Endothelial cell of umbilical vein (primary cell): Measurements from ENCODE around the gene HECTD4. TPM values are rescaled to one million over a fixed set of nuclear protein-coding genes. Genes with fewer than 3 reads are reported as not detected.
"Not testable (repeated sequence)": the region's sequence is repeated elsewhere in the genome, so short reads cannot be mapped to it uniquely, and the experiment has no call there.

Source experiments
- BruUV-seq: library from RNA; stranded (reverse); fragments of 400-500 nt; replicated peaks from 2 replicates; lab custom pipeline; 2021; lab: Mats Ljungman, UMichigan
- CTCF ChIA-PET: fragments of 300-600, 350-600 bp; sonication (Branson Sonifier 250); formaldehyde crosslinking; loops from one replicate; lab custom pipeline; 2021; ENCODE audit warnings: antibody characterized with exemption, inconsistent platforms; lab: Charles Lee
- POLR2A ChIA-PET: fragments of 300-600, 350-600 bp; sonication (Branson Sonifier 250); formaldehyde crosslinking; loops from one replicate; lab custom pipeline; 2021; ENCODE audit warnings: antibody characterized with exemption, inconsistent platforms; lab: Charles Lee
- DNase-seq: peaks from one replicate; pipeline ENCODE4 v3.0.0-alpha.2; 2011; ENCODE audit warnings: low read depth, low spot score
- FAIRE-seq: peaks from 2 replicates; lab custom pipeline; 2011; peaks lifted over from hg19 to GRCh38; lab: Jason Lieb, UNC
- H2AFZ ChIP-seq: 2 replicates; pipeline ENCODE4 v1.6.0; 2012; ENCODE audit warnings: low read depth, low read length, control low read depth, inconsistent platforms
- H3K27ac ChIP-seq: 2 replicates; pipeline ENCODE4 v1.5.1; 2011; ENCODE audit warnings: low read depth, mild to moderate bottlenecking, control low read depth, low read length, moderate library complexity; ENCODE audit not compliant: insufficient read depth
- H3K27me3 ChIP-seq, 2 experiments: 2 replicates each; pipeline versions ENCODE4 v1.6.0 to v1.6.1; 2011; ENCODE audit warnings: low read length in 2 of 2, mixed read lengths in 1 of 2; ENCODE audit not compliant: control insufficient read depth in 2 of 2, insufficient read depth in 2 of 2
- H3K36me3 ChIP-seq, 2 experiments: 2 replicates in 1 of 2; 3 replicates in 1 of 2; pipeline ENCODE4 v1.5.1; 2011; ENCODE audit warnings: low read length in 2 of 2, mild to moderate bottlenecking in 1 of 2, moderate library complexity in 1 of 2; ENCODE audit not compliant: control insufficient read depth in 2 of 2, insufficient read depth in 2 of 2; ENCODE audit errors: extremely low read depth in 1 of 2
- H3K4me1 ChIP-seq: 3 replicates; pipeline ENCODE4 v1.5.1; 2011; ENCODE audit warnings: mild to moderate bottlenecking, low read length; ENCODE audit not compliant: control insufficient read depth, insufficient read depth; ENCODE audit errors: extremely low read depth
- H3K4me2 ChIP-seq: 2 replicates; pipeline ENCODE4 v1.6.1; 2011; ENCODE audit warnings: low read length, control low read depth, mixed read lengths; ENCODE audit not compliant: insufficient read depth
- H3K4me3 ChIP-seq, 3 experiments: fragments of 200-600 bp in 1 of 3; sonication (generic), shearing (Covaris generic) in 1 of 3; replicated peaks in 1 of 3; 2 replicates each; pipeline ENCODE4 v1.5.1; 2011 to 2016; ENCODE audit warnings: control low read depth in 3 of 3, low read length in 3 of 3, mild to moderate bottlenecking in 2 of 3, inconsistent platforms in 1 of 3, low read depth in 1 of 3, moderate library complexity in 1 of 3; ENCODE audit not compliant: insufficient read depth in 1 of 3
- H3K79me2 ChIP-seq: 2 replicates; pipeline ENCODE4 v1.6.0; 2012; ENCODE audit warnings: low read length, inconsistent platforms; ENCODE audit not compliant: control insufficient read depth, insufficient read depth
- H3K9ac ChIP-seq: replicated peaks from 2 replicates; pipeline ENCODE3; 2011; ENCODE audit warnings: low read length, control low read depth; ENCODE audit not compliant: insufficient read depth; ENCODE audit errors: extremely low read depth
- H3K9me1 ChIP-seq: replicated peaks from 3 replicates; pipeline ENCODE4 v1.6.0; 2011; ENCODE audit warnings: mild to moderate bottlenecking, low read length; ENCODE audit not compliant: control insufficient read depth, insufficient read depth; ENCODE audit errors: extremely low read depth
- H3K9me3 ChIP-seq: replicated peaks from 2 replicates; pipeline ENCODE4 v1.5.1; 2012; ENCODE audit warnings: low read length, inconsistent platforms; ENCODE audit not compliant: control insufficient read depth, insufficient read depth
- H4K20me1 ChIP-seq: replicated peaks from 2 replicates; pipeline ENCODE3; 2011; ENCODE audit warnings: mild to moderate bottlenecking, low read length; ENCODE audit not compliant: control insufficient read depth, insufficient read depth; ENCODE audit errors: extremely low read depth
- EZH2 ChIP-seq: IDR thresholded peaks from 2 replicates; pipeline ENCODE4 v1.6.1; 2012; ENCODE audit warnings: borderline replicate concordance, low read depth, mild to moderate bottlenecking, moderate library complexity, low read length, inconsistent platforms; ENCODE audit not compliant: severe bottlenecking
- FOS ChIP-seq: IDR thresholded peaks from 2 replicates; pipeline ENCODE4 v1.6.1; 2011; ENCODE audit warnings: mild to moderate bottlenecking, low read length, moderate library complexity, borderline replicate concordance; ENCODE audit not compliant: insufficient read depth
- GATA2 ChIP-seq: IDR thresholded peaks from 2 replicates; pipeline ENCODE4 v1.7.0; 2011; ENCODE audit warnings: low read depth, mild to moderate bottlenecking, moderate library complexity, mixed read lengths, low read length; ENCODE audit not compliant: insufficient read length, insufficient read depth
- JUN ChIP-seq: IDR thresholded peaks from 2 replicates; pipeline ENCODE4 v1.6.1; 2011; ENCODE audit warnings: borderline replicate concordance, low read depth; ENCODE audit not compliant: insufficient read length, insufficient read depth
- MAX ChIP-seq: IDR thresholded peaks from 2 replicates; pipeline ENCODE4 v1.6.1; 2011; ENCODE audit not compliant: insufficient read depth, insufficient read length
- MYC ChIP-seq: IDR thresholded peaks from one replicate; pipeline ENCODE4 v1.6.1; 2011; ENCODE audit warnings: mild to moderate bottlenecking, low read depth, low read length
- POLR2A ChIP-seq: IDR thresholded peaks from 2 replicates; pipeline ENCODE4 v1.6.1; 2012; ENCODE audit warnings: low read depth, mild to moderate bottlenecking, control low read depth, low read length
- POLR2AphosphoS5 ChIP-seq: IDR thresholded peaks from 2 replicates; pipeline ENCODE4 v1.6.1; 2012; ENCODE audit warnings: low read depth, mild to moderate bottlenecking, control low read depth, low read length, moderate library complexity; ENCODE audit not compliant: insufficient read depth
- dilution Hi-C: fragments of 300-500 bp; cut with MboI; formaldehyde crosslinking; loops from one replicate; pipeline ENCODE4 v1.15.0; 2019; ENCODE audit warnings: low sequenced_read_pairs; ENCODE audit not compliant: extremely low pct_ligation_motif_present
- intact Hi-C: fragments of 100-400 bp; cut with micrococcal nuclease; formaldehyde crosslinking; loops from one replicate; pipeline ENCODE4 v1.10.0; 2022
- polyA plus RNA-seq, 4 experiments: library from polyadenylated mRNA; depleted of rRNA in 3 of 4; stranded (reverse) in 3 of 4; unstranded in 1 of 4; fragments of >200 nt; gene quantifications; 2 replicates each; pipeline versions ENCODE4 v1.2.1 to v1.2.3, GENCODE V29; 2011 to 2012; ENCODE audit warnings: missing spikeins in 1 of 4
- total RNA-seq: library from RNA; stranded (reverse); gene quantifications from 2 replicates; pipeline ENCODE4 v1.2.3, GENCODE V29; 2021
- TF ChIP-seq, protein P1 (sequence below), 2 donors: IDR thresholded peaks; 1 replicate in 1 of 2; 2 replicates in 1 of 2; pipeline ENCODE4 v1.5.1; 2011; ENCODE audit warnings: low read length in 2 of 2, mild to moderate bottlenecking in 2 of 2, moderate library complexity in 2 of 2, control low read depth in 1 of 2, inconsistent platforms in 1 of 2, low read depth in 1 of 2; ENCODE audit not compliant: insufficient read depth in 1 of 2; ENCODE audit errors: extremely low read depth in 1 of 2

The HECTD4 gene
- total and polyA plus RNA-seq, 2 donors (not counting 3 experiments of a cell fraction or from before 2014, with no cell fraction given): 9.7 to 47.7 TPM

- FAIRE-seq (no peak), DNase-seq (no peak)
- no peak overlapping the region for H3K4me3 ChIP-seq
- H3K4me1 ChIP-seq: no peaks in the 10 kb centered on the region
- H3K9ac ChIP-seq: no peak overlapping the region
- H3K9me3 ChIP-seq: no peaks in the 10 kb centered on the region
- no peaks in the 10 kb centered on the region for H4K20me1 ChIP-seq
- ChIA-PET POLR2A (no interaction called here), CTCF (no interaction called here)
- H3K79me2 ChIP-seq: no peaks in the 10 kb centered on the region
- intact Hi-C loops (no loop called here), dilution Hi-C loops (no loop called here)
- peaks cover 0 to 11% of the 10 kb centered on the region in 2 experiments for H3K36me3 ChIP-seq
- H3K4me2 ChIP-seq: no peak overlapping the region
- no peak overlapping the region for H3K27ac ChIP-seq
- no peaks in the 10 kb centered on the region for H3K27me3 ChIP-seq
- BruUV-seq: no TSS peak
- no peaks in the 10 kb centered on the region for H3K9me1 ChIP-seq
- no peak overlapping the region for H2AFZ ChIP-seq
- TF ChIP-seq EZH2 (no peak), POLR2A (no peak), FOS (no peak), JUN (no peak), GATA2 (no peak), MAX (no peak), MYC (no peak), POLR2AphosphoS5 (no peak)
- TF ChIP-seq, protein P1, sequence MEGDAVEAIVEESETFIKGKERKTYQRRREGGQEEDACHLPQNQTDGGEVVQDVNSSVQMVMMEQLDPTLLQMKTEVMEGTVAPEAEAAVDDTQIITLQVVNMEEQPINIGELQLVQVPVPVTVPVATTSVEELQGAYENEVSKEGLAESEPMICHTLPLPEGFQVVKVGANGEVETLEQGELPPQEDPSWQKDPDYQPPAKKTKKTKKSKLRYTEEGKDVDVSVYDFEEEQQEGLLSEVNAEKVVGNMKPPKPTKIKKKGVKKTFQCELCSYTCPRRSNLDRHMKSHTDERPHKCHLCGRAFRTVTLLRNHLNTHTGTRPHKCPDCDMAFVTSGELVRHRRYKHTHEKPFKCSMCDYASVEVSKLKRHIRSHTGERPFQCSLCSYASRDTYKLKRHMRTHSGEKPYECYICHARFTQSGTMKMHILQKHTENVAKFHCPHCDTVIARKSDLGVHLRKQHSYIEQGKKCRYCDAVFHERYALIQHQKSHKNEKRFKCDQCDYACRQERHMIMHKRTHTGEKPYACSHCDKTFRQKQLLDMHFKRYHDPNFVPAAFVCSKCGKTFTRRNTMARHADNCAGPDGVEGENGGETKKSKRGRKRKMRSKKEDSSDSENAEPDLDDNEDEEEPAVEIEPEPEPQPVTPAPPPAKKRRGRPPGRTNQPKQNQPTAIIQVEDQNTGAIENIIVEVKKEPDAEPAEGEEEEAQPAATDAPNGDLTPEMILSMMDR (IDR thresholded peaks at IDR 0.05; ENCODE audit: extremely low read depth in 1 of 2, insufficient read depth in 1 of 2, low read depth in 1 of 2, low read length in 2 of 2): no peak
Measured at GRCh38 chr12:112159146-112159541, 223.1 kb downstream of the HECTD4 start.

GRCh38 chr12:112158461-112159145, 223.6 kb downstream of the HECTD4 start:
- H3K36me3 ChIP-seq: peaks cover 0 to 11% of the 10 kb centered on the region in 2 experiments
- DNase-seq, H3K4me2 ChIP-seq, H3K27ac ChIP-seq, H3K79me2 ChIP-seq, BruUV-seq, H3K27me3 ChIP-seq, H3K4me1 ChIP-seq, H3K9me3 ChIP-seq, H3K4me3 ChIP-seq, H3K9ac ChIP-seq, H4K20me1 ChIP-seq, H3K9me1 ChIP-seq, dilution Hi-C loops, POLR2A ChIA-PET, FAIRE-seq, intact Hi-C loops, H2AFZ ChIP-seq, CTCF ChIA-PET: not testable (repeated sequence)
